ENCODE results near the gene ELMOD3. TPM values are rescaled to one million over a fixed set of nuclear protein-coding genes. Genes with fewer than 3 reads are reported as not detected.

The ELMOD3 gene
- total RNA-seq, 1 donor from 2014 or later: 25.4 TPM

DNA sequence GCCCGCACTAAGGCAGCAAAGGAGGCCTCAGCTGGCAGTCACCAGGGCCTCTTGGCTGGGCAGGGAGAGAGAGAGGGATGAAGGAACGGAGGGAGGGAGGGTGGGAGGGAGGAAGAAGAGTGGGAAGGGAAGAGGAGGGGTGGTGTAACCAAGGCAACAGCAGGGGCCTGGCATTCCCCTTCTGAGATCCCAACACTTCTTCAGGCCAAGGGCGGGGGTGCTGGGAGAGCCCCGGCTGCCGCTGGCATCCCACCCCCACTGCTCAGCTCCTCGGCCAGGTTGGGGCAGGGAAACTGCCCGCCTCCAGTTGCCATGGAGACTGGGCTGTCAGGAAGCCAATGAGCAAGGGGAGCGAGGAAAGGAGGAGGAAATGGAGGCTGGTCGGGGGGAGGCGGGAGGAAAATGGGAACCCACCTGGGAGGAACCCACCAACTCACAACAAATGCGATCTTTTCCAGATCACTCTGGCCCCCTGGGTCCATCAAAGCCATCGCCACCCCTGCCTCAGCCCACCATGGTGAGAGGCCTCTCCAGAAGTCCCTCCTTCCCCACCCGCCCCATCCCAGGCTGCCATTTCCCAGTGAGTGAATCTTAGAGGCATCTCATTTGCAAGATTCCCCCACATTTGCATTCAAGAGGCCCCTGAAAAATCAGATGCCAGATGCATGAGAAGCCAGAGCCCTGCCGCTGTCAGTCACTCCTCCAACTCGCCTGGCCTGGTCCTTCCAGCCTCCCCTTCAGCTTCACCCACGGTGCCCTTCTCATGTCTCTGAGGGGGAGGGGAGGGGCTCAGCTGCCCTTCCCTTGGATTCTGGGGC lies 76.4 kb downstream of the ELMOD3 start:
- CTCF ChIA-PET: interaction anchor here (1.1 kb wide), 1 partner anchor 11 kb away, joined by 4 read pairs; no protein-coding TSS in a partner anchor
- no peak for ATAC-seq (ENCODE audit: low read depth)
- no peaks in the 10 kb centered on the region for H3K9me3 Mint-ChIP-seq
- TF ChIP-seq, protein P1, sequence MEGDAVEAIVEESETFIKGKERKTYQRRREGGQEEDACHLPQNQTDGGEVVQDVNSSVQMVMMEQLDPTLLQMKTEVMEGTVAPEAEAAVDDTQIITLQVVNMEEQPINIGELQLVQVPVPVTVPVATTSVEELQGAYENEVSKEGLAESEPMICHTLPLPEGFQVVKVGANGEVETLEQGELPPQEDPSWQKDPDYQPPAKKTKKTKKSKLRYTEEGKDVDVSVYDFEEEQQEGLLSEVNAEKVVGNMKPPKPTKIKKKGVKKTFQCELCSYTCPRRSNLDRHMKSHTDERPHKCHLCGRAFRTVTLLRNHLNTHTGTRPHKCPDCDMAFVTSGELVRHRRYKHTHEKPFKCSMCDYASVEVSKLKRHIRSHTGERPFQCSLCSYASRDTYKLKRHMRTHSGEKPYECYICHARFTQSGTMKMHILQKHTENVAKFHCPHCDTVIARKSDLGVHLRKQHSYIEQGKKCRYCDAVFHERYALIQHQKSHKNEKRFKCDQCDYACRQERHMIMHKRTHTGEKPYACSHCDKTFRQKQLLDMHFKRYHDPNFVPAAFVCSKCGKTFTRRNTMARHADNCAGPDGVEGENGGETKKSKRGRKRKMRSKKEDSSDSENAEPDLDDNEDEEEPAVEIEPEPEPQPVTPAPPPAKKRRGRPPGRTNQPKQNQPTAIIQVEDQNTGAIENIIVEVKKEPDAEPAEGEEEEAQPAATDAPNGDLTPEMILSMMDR (IDR thresholded peaks at IDR 0.05): no peak
- no peak overlapping the region for H3K4me3 Mint-ChIP-seq
- peaks cover 9% of the 10 kb centered on the region for H3K4me1 Mint-ChIP-seq
- DNase-seq: no peak
- H3K36me3 Mint-ChIP-seq (ENCODE audit: low read depth): no peaks in the 10 kb centered on the region
- intact Hi-C loops (cut with micrococcal nuclease): no loop called here
- H3K27me3 Mint-ChIP-seq: no peaks in the 10 kb centered on the region
- H3K27ac Mint-ChIP-seq: no peak overlapping the region
- POLR2A ChIA-PET: interaction anchor here (1.0 kb wide), 1 partner anchor 108 kb away, joined by 3 read pairs; the partner anchor contains the start of gene MAT2A

DNA sequence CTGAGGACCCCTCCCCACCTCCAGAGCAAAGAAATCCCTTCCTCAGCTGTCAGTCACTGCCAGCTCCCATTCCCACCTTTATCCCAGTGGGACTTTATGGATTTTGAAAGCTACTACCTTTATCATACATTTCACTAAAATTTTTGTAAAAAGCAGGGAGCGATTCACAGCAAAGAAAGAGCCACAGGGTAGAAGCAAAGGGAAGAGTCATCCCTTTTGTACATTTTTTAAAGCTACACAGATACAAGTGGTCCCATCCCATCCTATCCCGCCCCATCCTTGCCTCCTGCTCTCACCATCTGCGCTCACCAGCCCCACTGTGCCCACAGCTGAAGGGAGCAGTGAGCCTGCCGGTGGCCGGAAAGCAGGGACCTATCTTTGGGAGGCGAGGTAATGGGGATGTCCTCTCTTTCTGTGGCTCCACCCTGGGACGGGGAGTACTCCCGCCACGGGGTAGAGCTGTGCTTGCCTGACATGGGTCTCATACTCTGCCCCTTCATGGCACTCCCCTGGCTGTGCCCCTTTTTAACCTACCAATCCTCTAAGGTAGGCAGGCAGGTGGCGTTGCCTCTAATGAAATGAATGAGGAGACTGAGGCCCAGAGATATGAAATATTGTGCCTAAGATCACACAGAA lies 77.1 kb downstream of the ELMOD3 start:
- H3K4me3 Mint-ChIP-seq: no peak overlapping the region
- no peaks in the 10 kb centered on the region for H3K36me3 Mint-ChIP-seq (ENCODE audit: low read depth)
- H3K27ac Mint-ChIP-seq: no peak overlapping the region
- H3K27me3 Mint-ChIP-seq: no peaks in the 10 kb centered on the region
- H3K4me1 Mint-ChIP-seq: peaks cover 15% of the 10 kb centered on the region
- TF ChIP-seq, protein P1 (IDR thresholded peaks at IDR 0.05): no peak
- ChIA-PET CTCF (interaction anchor here (1.1 kb wide), 1 partner anchor 12 kb away, joined by 4 read pairs; no protein-coding TSS in a partner anchor), POLR2A (interaction anchor here (0.7 kb wide), 1 partner anchor 197 kb away, joined by 8 read pairs; no protein-coding TSS in a partner anchor)
- ATAC-seq (ENCODE audit: low read depth): no peak
- DNase-seq: no peak
- no peaks in the 10 kb centered on the region for H3K9me3 Mint-ChIP-seq
- intact Hi-C loops (cut with micrococcal nuclease): no loop called here

DNA sequence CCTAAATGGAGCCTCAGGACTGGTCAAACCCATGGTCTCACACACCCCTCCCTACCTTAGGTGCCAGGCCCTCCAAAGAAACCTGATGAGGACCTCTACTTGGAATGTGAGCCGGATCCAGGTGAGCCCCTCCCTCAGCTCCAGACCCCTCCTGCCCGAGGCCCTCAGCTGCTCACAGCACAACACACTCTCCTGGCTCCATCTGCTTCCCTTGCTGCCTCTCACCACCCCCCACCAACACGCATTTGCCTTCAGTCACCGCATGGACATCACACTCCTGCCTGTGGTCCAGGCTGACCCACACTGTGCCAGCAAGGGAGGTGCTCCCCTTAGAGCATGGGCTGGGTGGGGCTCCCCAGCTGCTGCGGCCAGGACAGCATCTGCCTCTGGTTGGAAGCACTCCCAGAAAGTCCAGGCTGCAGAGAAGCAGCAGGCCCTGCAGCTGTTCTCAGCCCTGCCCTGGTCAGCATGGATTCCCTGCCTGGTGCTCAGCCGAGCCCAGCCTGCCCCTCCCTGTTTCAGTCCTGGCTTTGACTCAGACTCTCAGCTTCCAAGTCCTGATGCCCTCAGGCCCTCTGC lies 79.0 kb downstream of the ELMOD3 start:
- Mint-ChIP-seq H3K9me3 (no peaks in the 10 kb centered on the region), H3K27ac (no peak overlapping the region), H3K4me1 (peaks cover 29% of the 10 kb centered on the region), H3K27me3 (no peaks in the 10 kb centered on the region), H3K4me3 (no peak overlapping the region), H3K36me3 (ENCODE audit: low read depth) (no peaks in the 10 kb centered on the region)
- intact Hi-C loops (cut with micrococcal nuclease): no loop called here
- TF ChIP-seq, protein P1 (IDR thresholded peaks at IDR 0.05): no peak
- no peak for ATAC-seq (ENCODE audit: low read depth)
- CTCF ChIA-PET: no interaction called here
- no peak for DNase-seq
- POLR2A ChIA-PET: interaction anchor here (0.5 kb wide), 1 partner anchor 128 kb away, joined by 3 read pairs; the partner anchor contains the start of gene GGCX

DNA sequence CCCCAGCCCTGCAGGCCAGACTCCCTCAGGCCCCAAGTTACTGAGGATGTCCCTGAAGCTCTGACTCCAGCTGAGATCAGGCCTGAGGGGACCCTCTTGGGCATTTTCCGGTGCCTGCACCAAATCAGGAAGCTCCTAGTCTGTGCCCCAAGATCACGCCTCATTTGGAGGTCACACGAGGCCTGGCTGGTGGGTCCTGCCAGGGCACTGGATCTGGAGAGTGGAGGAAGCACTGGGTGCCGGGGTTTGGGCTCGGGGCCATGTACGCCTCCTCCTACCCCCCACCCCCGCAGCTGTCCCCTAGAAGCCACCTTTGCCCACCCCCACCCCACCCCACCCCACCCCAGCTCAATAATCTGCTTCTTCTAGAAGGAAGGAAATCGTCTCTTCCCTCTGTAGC lies 80.1 kb downstream of the ELMOD3 start:
- Mint-ChIP-seq H3K27me3 (no peaks in the 10 kb centered on the region), H3K9me3 (no peaks in the 10 kb centered on the region)
- intact Hi-C loops (cut with micrococcal nuclease): no loop called here

More for the DNA sequence above, 80.1 kb downstream of the ELMOD3 start:
- TF ChIP-seq, protein P1 (IDR thresholded peaks at IDR 0.05): no peak
- Mint-ChIP-seq H3K27ac (no peak overlapping the region), H3K36me3 (ENCODE audit: low read depth) (no peaks in the 10 kb centered on the region), H3K4me3 (no peak overlapping the region), H3K4me1 (peaks cover 31% of the 10 kb centered on the region)
- ATAC-seq (ENCODE audit: low read depth): no peak
- POLR2A ChIA-PET: interaction anchor here (0.7 to 5.3 kb wide), 2 partner anchors 16 to 104 kb away, joined by 3 to 137 read pairs; partner anchors contain the start of genes MAT2A and SH2D6
- CTCF ChIA-PET: no interaction called here
- no peak for DNase-seq
